ENCODE results near the gene PLEK2. TPM values are rescaled to one million over a fixed set of nuclear protein-coding genes. Genes with fewer than 3 reads are reported as not detected.

Gene PLEK2
- polyA plus RNA-seq, 1 donor from 2014 or later, result not detected

DNA sequence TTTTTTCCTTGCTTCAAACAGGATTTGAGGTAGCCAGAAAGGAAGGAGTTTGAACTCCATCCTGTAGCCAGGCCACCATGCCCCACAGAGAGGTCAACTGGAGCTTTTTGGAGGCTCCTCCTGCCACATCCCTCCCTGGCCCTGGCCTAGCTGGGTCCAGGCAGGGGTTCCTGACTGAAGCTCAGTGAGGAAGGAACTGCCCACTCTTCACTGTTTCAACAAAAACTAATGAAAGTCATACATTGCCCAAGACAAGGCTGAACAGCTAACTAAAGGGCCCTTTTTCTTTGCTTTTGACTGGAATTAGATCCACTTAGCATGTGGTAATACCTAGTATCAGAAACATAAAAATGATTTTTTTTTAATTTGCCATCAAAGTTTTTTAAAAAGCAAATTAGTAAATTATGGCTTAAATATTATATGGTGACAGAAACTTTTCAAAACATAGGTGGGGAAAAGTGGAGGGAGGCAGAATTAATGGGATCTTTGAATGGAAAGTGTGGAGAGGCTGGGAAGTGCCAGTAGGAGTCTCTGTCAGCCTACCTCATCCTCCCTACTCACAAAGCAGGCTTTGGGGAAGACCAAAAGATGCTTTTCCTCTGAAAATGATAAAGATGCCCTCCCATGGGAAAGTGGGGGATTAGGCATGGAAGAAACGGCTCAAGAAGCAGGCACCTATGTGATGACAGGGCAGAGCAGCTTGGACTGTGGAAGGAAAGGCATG lies 22.0 kb downstream of the PLEK2 start:
- H4K20me1 ChIP-seq (ENCODE audit: insufficient read depth), result no peaks in the 10 kb centered on the region

DNA sequence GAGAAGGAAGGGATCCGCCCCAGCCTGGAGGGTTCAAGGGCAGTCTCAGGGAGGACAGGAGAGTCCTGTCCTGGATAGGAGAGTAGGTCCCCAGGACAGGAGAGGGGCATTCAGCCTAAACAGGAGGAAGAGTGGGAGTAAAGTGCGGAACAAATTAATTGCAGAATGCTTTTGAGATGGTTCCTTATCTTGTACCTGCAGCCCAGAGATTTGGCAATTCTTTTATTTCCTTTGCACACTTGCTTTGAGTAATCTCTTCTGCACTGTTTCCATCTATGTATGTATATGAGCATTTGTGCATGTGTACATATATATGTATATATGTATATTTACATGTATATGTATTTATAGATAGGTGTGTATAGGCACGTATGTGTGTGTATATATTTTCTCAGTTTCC lies 22.7 kb downstream of the PLEK2 start:
- H3K4me3 ChIP-seq (ENCODE audit: low read length), result no peak overlapping the region
- TF ChIP-seq EZH2 (IDR thresholded peaks at IDR 0.05; ENCODE audit: borderline replicate concordance, insufficient read depth, low read length, poor library complexity, severe bottlenecking) (no peak), SMC3 (conservative IDR thresholded peaks at IDR 0.05; ENCODE audit: poor library complexity) (no peak), MXI1 (conservative IDR thresholded peaks at IDR 0.05; ENCODE audit: poor library complexity, severe bottlenecking) (no peak), TAF1 (IDR thresholded peaks at IDR 0.05; ENCODE audit: low read depth) (no peak), RAD21 (conservative IDR thresholded peaks at IDR 0.05) (no peak), POLR2AphosphoS5 (IDR thresholded peaks at IDR 0.05) (no peak), EP300 (conservative IDR thresholded peaks at IDR 0.05; ENCODE audit: poor library complexity, severe bottlenecking) (no peak)
- TF ChIP-seq, protein P1, sequence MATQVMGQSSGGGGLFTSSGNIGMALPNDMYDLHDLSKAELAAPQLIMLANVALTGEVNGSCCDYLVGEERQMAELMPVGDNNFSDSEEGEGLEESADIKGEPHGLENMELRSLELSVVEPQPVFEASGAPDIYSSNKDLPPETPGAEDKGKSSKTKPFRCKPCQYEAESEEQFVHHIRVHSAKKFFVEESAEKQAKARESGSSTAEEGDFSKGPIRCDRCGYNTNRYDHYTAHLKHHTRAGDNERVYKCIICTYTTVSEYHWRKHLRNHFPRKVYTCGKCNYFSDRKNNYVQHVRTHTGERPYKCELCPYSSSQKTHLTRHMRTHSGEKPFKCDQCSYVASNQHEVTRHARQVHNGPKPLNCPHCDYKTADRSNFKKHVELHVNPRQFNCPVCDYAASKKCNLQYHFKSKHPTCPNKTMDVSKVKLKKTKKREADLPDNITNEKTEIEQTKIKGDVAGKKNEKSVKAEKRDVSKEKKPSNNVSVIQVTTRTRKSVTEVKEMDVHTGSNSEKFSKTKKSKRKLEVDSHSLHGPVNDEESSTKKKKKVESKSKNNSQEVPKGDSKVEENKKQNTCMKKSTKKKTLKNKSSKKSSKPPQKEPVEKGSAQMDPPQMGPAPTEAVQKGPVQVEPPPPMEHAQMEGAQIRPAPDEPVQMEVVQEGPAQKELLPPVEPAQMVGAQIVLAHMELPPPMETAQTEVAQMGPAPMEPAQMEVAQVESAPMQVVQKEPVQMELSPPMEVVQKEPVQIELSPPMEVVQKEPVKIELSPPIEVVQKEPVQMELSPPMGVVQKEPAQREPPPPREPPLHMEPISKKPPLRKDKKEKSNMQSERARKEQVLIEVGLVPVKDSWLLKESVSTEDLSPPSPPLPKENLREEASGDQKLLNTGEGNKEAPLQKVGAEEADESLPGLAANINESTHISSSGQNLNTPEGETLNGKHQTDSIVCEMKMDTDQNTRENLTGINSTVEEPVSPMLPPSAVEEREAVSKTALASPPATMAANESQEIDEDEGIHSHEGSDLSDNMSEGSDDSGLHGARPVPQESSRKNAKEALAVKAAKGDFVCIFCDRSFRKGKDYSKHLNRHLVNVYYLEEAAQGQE (IDR thresholded peaks at IDR 0.05; ENCODE audit: borderline replicate concordance), result no peak
- TF ChIP-seq, protein P2, sequence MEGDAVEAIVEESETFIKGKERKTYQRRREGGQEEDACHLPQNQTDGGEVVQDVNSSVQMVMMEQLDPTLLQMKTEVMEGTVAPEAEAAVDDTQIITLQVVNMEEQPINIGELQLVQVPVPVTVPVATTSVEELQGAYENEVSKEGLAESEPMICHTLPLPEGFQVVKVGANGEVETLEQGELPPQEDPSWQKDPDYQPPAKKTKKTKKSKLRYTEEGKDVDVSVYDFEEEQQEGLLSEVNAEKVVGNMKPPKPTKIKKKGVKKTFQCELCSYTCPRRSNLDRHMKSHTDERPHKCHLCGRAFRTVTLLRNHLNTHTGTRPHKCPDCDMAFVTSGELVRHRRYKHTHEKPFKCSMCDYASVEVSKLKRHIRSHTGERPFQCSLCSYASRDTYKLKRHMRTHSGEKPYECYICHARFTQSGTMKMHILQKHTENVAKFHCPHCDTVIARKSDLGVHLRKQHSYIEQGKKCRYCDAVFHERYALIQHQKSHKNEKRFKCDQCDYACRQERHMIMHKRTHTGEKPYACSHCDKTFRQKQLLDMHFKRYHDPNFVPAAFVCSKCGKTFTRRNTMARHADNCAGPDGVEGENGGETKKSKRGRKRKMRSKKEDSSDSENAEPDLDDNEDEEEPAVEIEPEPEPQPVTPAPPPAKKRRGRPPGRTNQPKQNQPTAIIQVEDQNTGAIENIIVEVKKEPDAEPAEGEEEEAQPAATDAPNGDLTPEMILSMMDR (IDR thresholded peaks at IDR 0.05; ENCODE audit: poor library complexity, severe bottlenecking), result no peak
- H3K9me3 ChIP-seq (ENCODE audit: low read length), result no peaks in the 10 kb centered on the region
- no peaks in the 10 kb centered on the region for H3K9me2 ChIP-seq (ENCODE audit: insufficient read depth, low read length)
- no peak overlapping the region for H3K9ac ChIP-seq (ENCODE audit: low read length)
- H3K36me3 ChIP-seq (ENCODE audit: insufficient read depth, low read length), result peaks cover 6% of the 10 kb centered on the region
- no peaks in the 10 kb centered on the region for H3F3A ChIP-seq (ENCODE audit: insufficient read depth, low read length, poor library complexity, severe bottlenecking)
- H3K27ac ChIP-seq (ENCODE audit: low read length), result no peak overlapping the region
- no peaks in the 10 kb centered on the region for H3K79me2 ChIP-seq (replicated peaks; ENCODE audit: insufficient read depth, low read length)
- no peaks in the 10 kb centered on the region for H4K20me1 ChIP-seq (ENCODE audit: insufficient read depth)
- no peaks in the 10 kb centered on the region for H3K27me3 ChIP-seq (ENCODE audit: insufficient read depth, low read depth, low read length)
- H3K4me2 ChIP-seq (ENCODE audit: low read length), result no peak overlapping the region
- no peak overlapping the region for H2AFZ ChIP-seq (ENCODE audit: low read depth, low read length)

More for the DNA sequence above, 22.0 kb downstream of the PLEK2 start:
- H3K27ac ChIP-seq (ENCODE audit: low read length), result no peak overlapping the region
- no peaks in the 10 kb centered on the region for H3K79me2 ChIP-seq (replicated peaks; ENCODE audit: insufficient read depth, low read length)
- peaks cover 6% of the 10 kb centered on the region for H3K36me3 ChIP-seq (ENCODE audit: insufficient read depth, low read length)
- no peaks in the 10 kb centered on the region for H3K27me3 ChIP-seq (ENCODE audit: insufficient read depth, low read depth, low read length)
- H3K9me2 ChIP-seq (ENCODE audit: insufficient read depth, low read length), result no peaks in the 10 kb centered on the region
- TF ChIP-seq EP300 (conservative IDR thresholded peaks at IDR 0.05; ENCODE audit: poor library complexity, severe bottlenecking), result no peak
- TF ChIP-seq, protein P2 (IDR thresholded peaks at IDR 0.05; ENCODE audit: poor library complexity, severe bottlenecking), result no peak
- no peak overlapping the region for H3K4me2 ChIP-seq (ENCODE audit: low read length)
- H2AFZ ChIP-seq (ENCODE audit: low read depth, low read length), result no peak overlapping the region
- H3K4me3 ChIP-seq (ENCODE audit: low read length), result no peak overlapping the region
- no peak overlapping the region for H3K9ac ChIP-seq (ENCODE audit: low read length)
- H3F3A ChIP-seq (ENCODE audit: insufficient read depth, low read length, poor library complexity, severe bottlenecking), result no peaks in the 10 kb centered on the region
- H3K9me3 ChIP-seq (ENCODE audit: low read length), result no peaks in the 10 kb centered on the region
